Dendritic cell treated with granulocyte-macrophage colony-stimulating factor and Interleukin-4, amounts not matched to agents 40 ng/mL and 50 ng/mL, for 4 days (primary cell): ENCODE data around the gene PALMD.

Source experiments
- H3K27ac Mint-ChIP-seq: one replicate; pipeline ENCODE4 v1.8.0; 2022; ENCODE audit warnings: mild to moderate bottlenecking, mixed read lengths
- H3K27me3 Mint-ChIP-seq: one replicate; pipeline ENCODE4 v1.8.0; 2022; ENCODE audit warnings: mild to moderate bottlenecking, mixed read lengths
- H3K36me3 Mint-ChIP-seq: one replicate; pipeline ENCODE4 v1.8.0; 2022; ENCODE audit warnings: low read depth, mixed read lengths
- H3K4me1 Mint-ChIP-seq: one replicate; pipeline ENCODE4 v1.8.0; 2022; ENCODE audit warnings: low read depth, mixed read lengths
- H3K4me3 Mint-ChIP-seq: one replicate; pipeline ENCODE4 v1.8.0; 2022; ENCODE audit warnings: mild to moderate bottlenecking, moderate library complexity, mixed read lengths
- H3K9me3 Mint-ChIP-seq: one replicate; pipeline ENCODE4 v1.8.0; 2022; ENCODE audit warnings: mixed read lengths
- intact Hi-C: fragments of 100-400 bp; cut with micrococcal nuclease; formaldehyde crosslinking; loops from one replicate; pipeline ENCODE4 v1.15.0; 2022

Gene PALMD

DNA sequence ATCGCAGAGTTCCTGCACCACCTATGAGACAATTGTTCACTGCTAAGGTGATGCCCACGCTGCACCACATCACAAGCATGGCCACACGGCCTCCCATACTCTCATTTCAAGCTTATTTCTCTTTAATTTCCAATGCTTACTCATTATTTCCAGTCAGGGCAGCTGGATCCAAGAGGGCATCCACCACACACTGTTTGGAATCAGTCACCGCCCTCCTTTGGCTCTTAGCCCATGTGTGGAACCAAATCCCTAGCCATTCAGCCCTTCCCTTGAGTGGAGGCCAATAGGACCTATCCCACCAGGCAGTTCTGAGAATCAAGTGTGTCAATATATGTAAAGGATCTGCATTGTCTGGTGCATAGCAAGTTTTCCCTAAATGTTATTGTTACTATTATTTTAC lies 26.3 kb upstream of the PALMD start:
- no peaks in the 10 kb centered on the region for H3K4me1 Mint-ChIP-seq
- no peak overlapping the region for H3K4me3 Mint-ChIP-seq
- no peaks in the 10 kb centered on the region for H3K36me3 Mint-ChIP-seq
- intact Hi-C loops, result no loop called here
- H3K27ac Mint-ChIP-seq, result no peak overlapping the region
- H3K9me3 Mint-ChIP-seq, result no peaks in the 10 kb centered on the region
- H3K27me3 Mint-ChIP-seq, result no peaks in the 10 kb centered on the region

DNA sequence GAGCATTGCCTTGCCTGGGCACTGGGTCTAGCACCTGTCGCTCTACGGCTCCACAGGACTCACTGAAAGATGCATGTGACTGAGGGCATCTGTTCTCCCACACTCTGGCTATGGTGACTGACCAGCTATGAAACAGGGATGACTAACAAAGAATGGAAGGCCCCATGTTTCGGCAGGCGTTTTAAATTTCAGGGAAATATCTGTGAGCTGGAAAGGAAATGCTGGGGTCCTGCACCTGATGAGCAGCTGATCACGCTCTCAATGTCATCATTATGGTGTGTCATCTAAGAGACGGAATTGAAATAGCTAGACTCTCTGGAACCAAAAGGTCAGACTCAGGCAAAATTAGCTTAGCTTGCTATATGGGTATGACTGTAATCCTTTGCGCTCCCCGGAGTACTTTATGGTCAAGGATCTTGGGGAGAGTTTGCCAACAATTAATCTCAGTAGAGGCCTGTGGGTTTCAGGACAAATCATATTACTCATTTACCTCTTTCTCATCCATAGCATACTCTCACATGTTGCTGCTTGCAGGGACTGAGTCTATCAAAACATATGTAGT lies 24.5 kb upstream of the PALMD start:
- Mint-ChIP-seq H3K36me3 (no peaks in the 10 kb centered on the region), H3K4me1 (no peaks in the 10 kb centered on the region), H3K4me3 (no peak overlapping the region), H3K9me3 (no peaks in the 10 kb centered on the region), H3K27me3 (no peaks in the 10 kb centered on the region), H3K27ac (no peak overlapping the region)
- intact Hi-C loops, result no loop called here

DNA sequence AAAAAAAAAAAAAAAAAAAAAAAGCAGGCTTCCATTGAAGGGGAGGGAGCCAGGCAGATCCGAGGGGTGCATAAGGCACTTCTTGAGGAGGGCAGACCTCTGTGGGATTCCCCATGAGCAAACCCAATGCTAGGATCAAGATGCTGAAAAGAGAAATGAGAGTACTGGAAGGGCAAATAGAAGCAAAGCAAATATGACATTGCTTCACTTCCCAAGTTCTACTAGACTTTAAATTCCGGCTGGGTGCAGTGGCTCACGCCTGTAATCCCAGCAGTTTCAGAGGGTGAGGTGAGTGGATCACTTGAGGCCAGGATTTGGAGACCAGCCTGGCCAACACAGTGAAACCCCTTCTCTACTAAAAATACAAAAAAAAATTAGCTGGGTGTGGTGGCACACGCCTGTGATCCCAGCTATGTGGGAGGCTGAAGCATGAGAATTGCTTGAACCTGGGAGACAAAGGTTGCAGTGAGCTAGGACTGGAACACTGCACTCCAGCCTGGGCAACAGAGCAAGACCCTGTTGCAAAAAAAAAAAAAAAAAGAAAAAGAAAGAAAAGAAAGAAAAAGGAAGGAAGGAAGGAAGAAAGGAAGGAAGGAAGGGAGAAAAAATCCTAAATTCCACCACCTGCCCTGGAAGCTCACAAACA lies 23.1 kb upstream of the PALMD start:
- Mint-ChIP-seq H3K27me3 (no peaks in the 10 kb centered on the region), H3K27ac (no peak overlapping the region), H3K36me3 (no peaks in the 10 kb centered on the region), H3K9me3 (no peaks in the 10 kb centered on the region), H3K4me1 (no peaks in the 10 kb centered on the region), H3K4me3 (no peak overlapping the region)
- intact Hi-C loops, result no loop called here

DNA sequence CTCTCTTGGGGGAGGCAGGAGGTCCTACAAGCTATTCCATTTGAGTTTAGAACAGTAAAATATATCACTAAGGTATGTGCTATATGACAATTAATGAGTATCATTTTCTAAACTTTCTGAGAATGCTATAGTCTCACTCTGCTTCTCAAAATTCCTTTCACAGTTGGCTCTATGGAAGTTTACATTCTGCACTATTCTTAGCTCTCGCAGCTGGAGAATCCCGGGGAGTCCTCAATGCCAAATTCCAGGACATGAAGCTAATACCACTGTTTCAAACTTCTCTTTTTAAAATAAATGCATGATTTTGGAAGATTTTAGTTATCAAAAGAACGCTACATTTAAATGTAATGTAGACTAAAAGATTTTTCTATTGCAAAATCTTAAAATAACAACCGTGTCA lies 22.4 kb upstream of the PALMD start:
- intact Hi-C loops, result no loop called here
- Mint-ChIP-seq H3K4me1 (no peaks in the 10 kb centered on the region), H3K27ac (no peak overlapping the region), H3K27me3 (no peaks in the 10 kb centered on the region), H3K36me3 (no peaks in the 10 kb centered on the region), H3K4me3 (no peak overlapping the region), H3K9me3 (no peaks in the 10 kb centered on the region)

GRCh38 chr1:99627615-99628014 lies 18.3 kb upstream of the PALMD start:
- Mint-ChIP-seq H3K27me3 (no peaks in the 10 kb centered on the region), H3K4me1 (no peaks in the 10 kb centered on the region), H3K27ac (no peak overlapping the region), H3K9me3 (no peaks in the 10 kb centered on the region), H3K36me3 (no peaks in the 10 kb centered on the region), H3K4me3 (no peak overlapping the region)
- intact Hi-C loops, result no loop called here

DNA sequence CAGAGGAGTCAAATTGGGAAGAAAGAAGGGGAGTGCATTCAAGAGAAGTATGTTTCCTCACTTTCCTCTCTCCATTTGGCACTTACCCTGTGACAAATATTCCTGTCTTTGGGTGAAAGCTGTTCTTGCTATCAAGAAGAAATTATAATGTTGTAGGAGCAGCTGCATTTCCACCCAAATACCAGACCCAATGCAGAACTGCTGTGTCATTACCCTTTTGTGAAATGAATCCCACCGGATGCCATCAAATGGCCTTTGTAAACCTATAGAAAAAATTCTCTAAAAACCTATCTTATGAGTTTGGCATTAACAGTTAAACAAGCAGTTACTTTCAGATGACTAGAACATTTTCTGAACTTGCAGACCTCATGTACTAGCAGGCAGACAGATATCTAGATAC lies 16.7 kb upstream of the PALMD start:
- no peaks in the 10 kb centered on the region for H3K9me3 Mint-ChIP-seq
- no peak overlapping the region for H3K4me3 Mint-ChIP-seq
- no peaks in the 10 kb centered on the region for H3K27me3 Mint-ChIP-seq
- intact Hi-C loops, result no loop called here
- no peak overlapping the region for H3K27ac Mint-ChIP-seq
- no peaks in the 10 kb centered on the region for H3K36me3 Mint-ChIP-seq
- H3K4me1 Mint-ChIP-seq, result no peaks in the 10 kb centered on the region

DNA sequence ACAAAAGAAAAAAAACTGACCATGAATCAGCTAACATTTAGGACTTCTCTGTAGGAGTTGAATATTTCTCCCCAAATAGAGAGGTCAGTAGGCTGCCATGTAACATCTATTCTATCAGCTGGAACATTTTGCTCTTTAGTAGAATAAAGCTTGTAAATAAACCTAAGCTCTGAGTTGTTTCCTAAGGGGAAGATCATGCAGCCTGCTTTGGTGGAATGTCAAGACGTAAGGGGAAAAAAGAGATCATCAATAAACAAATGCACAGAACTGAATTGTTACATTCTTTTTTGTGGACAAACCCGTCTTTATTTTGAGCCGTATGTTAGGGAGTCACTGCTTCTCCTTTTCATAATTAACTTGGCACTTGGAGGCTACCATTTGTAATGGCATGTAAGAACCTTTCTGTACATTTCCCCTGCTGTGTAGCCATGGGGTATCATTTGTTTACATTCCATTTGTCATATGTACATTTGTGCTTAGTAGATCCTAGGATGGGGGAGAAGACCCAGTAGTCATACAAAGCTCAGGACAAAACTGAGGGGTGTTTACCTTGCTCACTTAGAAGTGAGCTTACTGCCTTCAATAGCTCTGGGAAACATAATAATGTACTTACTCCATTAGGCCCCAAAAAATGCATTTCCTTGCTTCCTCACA lies 10.8 kb upstream of the PALMD start:
- Mint-ChIP-seq H3K4me3 (no peak overlapping the region), H3K27ac (no peak overlapping the region), H3K9me3 (no peaks in the 10 kb centered on the region), H3K36me3 (no peaks in the 10 kb centered on the region), H3K4me1 (no peaks in the 10 kb centered on the region), H3K27me3 (no peaks in the 10 kb centered on the region)
- intact Hi-C loops, result no loop called here

DNA sequence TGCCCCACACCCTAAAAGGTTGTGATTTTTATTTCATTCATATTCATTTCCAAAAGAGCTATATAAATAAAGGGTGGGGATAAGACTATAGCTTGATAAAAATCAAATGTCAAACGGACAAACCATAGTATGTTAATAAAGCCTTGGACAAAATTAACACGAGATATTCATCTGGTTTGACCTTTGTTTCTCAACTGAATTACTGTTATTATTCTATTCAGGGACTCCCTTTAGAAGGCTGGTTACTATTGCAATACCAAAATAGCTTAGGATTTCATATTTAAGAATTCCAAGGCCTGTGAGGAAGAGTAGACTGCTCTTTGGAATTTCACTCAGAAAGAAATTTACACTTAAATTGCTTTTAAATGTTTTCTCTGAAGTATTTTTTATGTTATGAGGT lies 10.2 kb upstream of the PALMD start:
- Mint-ChIP-seq H3K4me1 (no peaks in the 10 kb centered on the region), H3K36me3 (no peaks in the 10 kb centered on the region), H3K9me3 (no peaks in the 10 kb centered on the region), H3K27me3 (no peaks in the 10 kb centered on the region), H3K4me3 (no peak overlapping the region), H3K27ac (no peak overlapping the region)
- intact Hi-C loops, result no loop called here

- no peaks in the 10 kb centered on the region for H3K9me3 Mint-ChIP-seq
- H3K4me1 Mint-ChIP-seq, result no peaks in the 10 kb centered on the region
- no peaks in the 10 kb centered on the region for H3K27me3 Mint-ChIP-seq
- no peaks in the 10 kb centered on the region for H3K36me3 Mint-ChIP-seq
- no peak overlapping the region for H3K27ac Mint-ChIP-seq
- no peak overlapping the region for H3K4me3 Mint-ChIP-seq
- intact Hi-C loops, result no loop called here
These were observed 9.2 kb upstream of the PALMD start for GRCh38 chr1:99636647-99637175.

GRCh38 chr1:99638853-99639252 lies 7.1 kb upstream of the PALMD start:
- Mint-ChIP-seq H3K9me3 (no peaks in the 10 kb centered on the region), H3K4me1 (no peaks in the 10 kb centered on the region), H3K27me3 (no peaks in the 10 kb centered on the region), H3K36me3 (no peaks in the 10 kb centered on the region), H3K27ac (no peak overlapping the region), H3K4me3 (no peak overlapping the region)
- intact Hi-C loops, result no loop called here

DNA sequence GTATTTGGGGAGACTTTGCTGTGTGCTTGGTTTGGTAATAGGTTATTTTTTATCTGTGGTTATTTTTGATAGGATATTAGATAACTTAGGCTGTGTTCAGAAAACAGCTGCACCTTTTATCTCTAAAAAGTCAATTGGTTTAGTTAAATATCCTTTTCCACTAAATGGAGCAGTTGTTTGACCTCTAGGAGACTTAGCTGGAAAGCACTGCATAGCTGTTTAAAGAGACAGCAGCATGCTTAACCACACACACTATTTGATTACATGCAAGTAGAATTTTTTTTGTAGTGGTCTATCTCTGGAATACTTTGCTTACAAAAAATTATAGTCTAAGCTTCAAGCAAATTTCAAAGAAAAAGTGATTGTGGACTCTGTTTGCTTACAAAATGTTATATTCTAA lies 6.5 kb upstream of the PALMD start:
- Mint-ChIP-seq H3K36me3 (no peaks in the 10 kb centered on the region), H3K27ac (no peak overlapping the region), H3K4me3 (no peak overlapping the region), H3K27me3 (no peaks in the 10 kb centered on the region), H3K9me3 (no peaks in the 10 kb centered on the region), H3K4me1 (no peaks in the 10 kb centered on the region)
- intact Hi-C loops, result no loop called here

- H3K27me3 Mint-ChIP-seq, result no peaks in the 10 kb centered on the region
- H3K9me3 Mint-ChIP-seq, result no peaks in the 10 kb centered on the region
- H3K4me1 Mint-ChIP-seq, result no peaks in the 10 kb centered on the region
- no peak overlapping the region for H3K4me3 Mint-ChIP-seq
- H3K36me3 Mint-ChIP-seq, result no peaks in the 10 kb centered on the region
- intact Hi-C loops, result no loop called here
- no peak overlapping the region for H3K27ac Mint-ChIP-seq
These were observed 6.0 kb upstream of the PALMD start for GRCh38 chr1:99639945-99640344.

- no peak overlapping the region for H3K27ac Mint-ChIP-seq
- H3K4me3 Mint-ChIP-seq, result no peak overlapping the region
- no peaks in the 10 kb centered on the region for H3K36me3 Mint-ChIP-seq
- H3K4me1 Mint-ChIP-seq, result no peaks in the 10 kb centered on the region
- intact Hi-C loops, result no loop called here
- H3K27me3 Mint-ChIP-seq, result no peaks in the 10 kb centered on the region
- H3K9me3 Mint-ChIP-seq, result no peaks in the 10 kb centered on the region
These were observed 5.2 kb upstream of the PALMD start for GRCh38 chr1:99640672-99641071.

GRCh38 chr1:99641558-99641957 lies 4.4 kb upstream of the PALMD start:
- H3K27me3 Mint-ChIP-seq, result peaks cover 4% of the 10 kb centered on the region
- no peak overlapping the region for H3K4me3 Mint-ChIP-seq
- intact Hi-C loops, result no loop called here
- H3K27ac Mint-ChIP-seq, result no peak overlapping the region
- H3K36me3 Mint-ChIP-seq, result no peaks in the 10 kb centered on the region
- H3K9me3 Mint-ChIP-seq, result no peaks in the 10 kb centered on the region
- H3K4me1 Mint-ChIP-seq, result no peaks in the 10 kb centered on the region

GRCh38 chr1:99642053-99642452 lies 3.9 kb upstream of the PALMD start:
- Mint-ChIP-seq H3K27me3 (peaks cover 4% of the 10 kb centered on the region), H3K4me1 (no peaks in the 10 kb centered on the region), H3K9me3 (no peaks in the 10 kb centered on the region), H3K4me3 (no peak overlapping the region), H3K27ac (no peak overlapping the region), H3K36me3 (no peaks in the 10 kb centered on the region)
- intact Hi-C loops, result no loop called here
